DND-41 (cell line): ENCODE results near the gene NDNF.

Experiments
- CTCF ChIP-seq: IDR thresholded peaks from 2 replicates; pipeline ENCODE4 v1.5.1; 2012; ENCODE audit warnings: borderline replicate concordance, low read length, moderate library complexity, mild to moderate bottlenecking; ENCODE audit not compliant: poor library complexity, severe bottlenecking; ENCODE audit errors: extremely low read depth
- EZH2 ChIP-seq: IDR thresholded peaks from 3 replicates; pipeline ENCODE4 v1.6.1; 2012; ENCODE audit warnings: borderline replicate concordance, low read depth, mild to moderate bottlenecking, moderate library complexity, low read length, inconsistent platforms; ENCODE audit not compliant: severe bottlenecking

GRCh38 chr4:121071640-121072223 is 603 bp downstream of the NDNF start:
- TF ChIP-seq CTCF (no peak), EZH2 (no peak)
